Mesendoderm (in vitro differentiated cells): ENCODE measurements around the gene ADAMTS19.

ENCODE experiments used
- DNase-seq: peaks from one replicate; pipeline ENCODE4 v3.0.0; 2013
- H2AK5ac ChIP-seq: 2 replicates; pipeline ENCODE4 v1.6.1; 2013; ENCODE audit warnings: low read length, inconsistent platforms
- H2BK120ac ChIP-seq: 2 replicates; pipeline ENCODE4 v1.6.1; 2013; ENCODE audit warnings: low read depth, mild to moderate bottlenecking, low read length, moderate library complexity, mixed read lengths
- H2BK15ac ChIP-seq: replicated peaks from 2 replicates; pipeline ENCODE4 v1.6.1; 2013; ENCODE audit warnings: low read depth, mild to moderate bottlenecking, moderate library complexity
- H2BK5ac ChIP-seq: 2 replicates; pipeline ENCODE4 v1.6.1; 2013; ENCODE audit warnings: low read length, inconsistent platforms
- H3K18ac ChIP-seq: 2 replicates; pipeline ENCODE4 v1.6.1; 2013; ENCODE audit warnings: mild to moderate bottlenecking, low read length, mixed read lengths
- H3K23ac ChIP-seq: one replicate; pipeline ENCODE4 v1.6.1; 2013; ENCODE audit warnings: low read length
- H3K27ac ChIP-seq: 2 replicates; pipeline ENCODE4 v1.5.1; 2013; ENCODE audit warnings: low read depth, mild to moderate bottlenecking, inconsistent platforms, low read length, moderate library complexity
- H3K27me3 ChIP-seq: 2 replicates; pipeline ENCODE4 v1.6.1; 2013; ENCODE audit warnings: low read length, control low read depth, mild to moderate bottlenecking, inconsistent platforms; ENCODE audit not compliant: insufficient read depth, poor library complexity
- H3K36me3 ChIP-seq: 2 replicates; pipeline ENCODE4 v1.6.1; 2013; ENCODE audit warnings: low read length, inconsistent platforms; ENCODE audit not compliant: control insufficient read depth, insufficient read depth
- H3K4ac ChIP-seq: one replicate; pipeline ENCODE4 v1.6.1; 2013; ENCODE audit warnings: low read depth, mild to moderate bottlenecking, low read length, moderate library complexity
- H3K4me1 ChIP-seq: 2 replicates; pipeline ENCODE4 v1.6.1; 2013; ENCODE audit warnings: low read depth, low read length, inconsistent platforms; ENCODE audit not compliant: control insufficient read depth
- H3K4me2 ChIP-seq: 2 replicates; pipeline ENCODE4 v1.6.1; 2013; ENCODE audit warnings: low read length
- H3K4me3 ChIP-seq: 2 replicates; pipeline ENCODE4 v1.5.1; 2013; ENCODE audit warnings: mild to moderate bottlenecking, low read length
- H3K56ac ChIP-seq: one replicate; pipeline ENCODE4 v1.6.1; 2013; ENCODE audit warnings: low read length
- H3K79me1 ChIP-seq: 2 replicates; pipeline ENCODE4 v1.6.1; 2013; ENCODE audit warnings: low read length, inconsistent platforms
- H3K79me2 ChIP-seq: 2 replicates; pipeline ENCODE4 v1.6.1; 2013; ENCODE audit warnings: mild to moderate bottlenecking, low read length; ENCODE audit not compliant: control insufficient read depth, insufficient read depth
- H3K9ac ChIP-seq: 2 replicates; pipeline ENCODE4 v1.6.1; 2013; ENCODE audit warnings: low read length, inconsistent platforms
- H4K5ac ChIP-seq: one replicate; pipeline ENCODE4 v1.6.1; 2013; ENCODE audit warnings: low read length
- H4K8ac ChIP-seq: one replicate; pipeline ENCODE4 v1.6.1; 2013; ENCODE audit warnings: low read depth, mild to moderate bottlenecking, control low read depth, low read length, moderate library complexity
- WGBS: extraction: QIAGEN DNeasy Blood & Tissue Kit; methylation state at CpG from one replicate; pipeline ENCODE4 v1.1.7; 2013; ENCODE audit warnings: low lambda C conversion rate, missing lambda C conversion rate; ENCODE audit not compliant: insufficient coverage; ENCODE audit errors: extremely low coverage; 5-methylcytosine and 5-hydroxymethylcytosine counted together

Gene ADAMTS19

DNA sequence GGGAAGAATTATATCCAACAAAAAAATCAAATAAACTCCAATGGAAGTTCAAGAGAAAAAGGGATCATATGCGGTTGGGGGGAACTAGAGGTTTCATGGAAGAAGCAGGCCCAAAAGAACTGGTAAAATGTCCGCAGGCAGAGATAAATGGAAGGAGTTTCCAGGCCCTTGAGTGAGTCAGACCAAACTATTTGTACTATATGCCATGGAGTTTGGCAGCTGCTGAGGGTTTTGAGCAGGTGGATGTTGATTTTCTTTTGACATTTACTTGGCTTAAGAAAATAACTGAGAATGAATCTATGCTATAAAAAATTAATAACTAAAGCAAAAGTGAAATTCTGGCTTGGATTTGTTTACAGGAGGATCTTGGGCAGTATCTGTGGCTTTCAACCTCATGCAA lies 321.5 kb downstream of the ADAMTS19 start:
- H3K27ac ChIP-seq: no peak overlapping the region
- H3K79me1 ChIP-seq: no peaks in the 10 kb centered on the region
- H2BK5ac ChIP-seq: no peak overlapping the region
- no peak overlapping the region for H3K4me3 ChIP-seq
- H3K9ac ChIP-seq: no peak overlapping the region
- H3K36me3 ChIP-seq: no peaks in the 10 kb centered on the region
- no peaks in the 10 kb centered on the region for H3K79me2 ChIP-seq
- no peak overlapping the region for H3K56ac ChIP-seq
- H3K4me1 ChIP-seq: no peaks in the 10 kb centered on the region
- no peak overlapping the region for H2AK5ac ChIP-seq
- no peak for DNase-seq
- no peak overlapping the region for H3K23ac ChIP-seq
- no peak overlapping the region for H3K18ac ChIP-seq
- H4K8ac ChIP-seq: no peak overlapping the region
- no peak overlapping the region for H2BK15ac ChIP-seq
- no peaks in the 10 kb centered on the region for H3K27me3 ChIP-seq
- WGBS: no CpG with 5 or more reads among the region's 2 CpGs
- H3K4ac ChIP-seq: no peak overlapping the region
- H4K5ac ChIP-seq: no peak overlapping the region
- no peak overlapping the region for H3K4me2 ChIP-seq
- no peak overlapping the region for H2BK120ac ChIP-seq
